Activated CD8-positive, alpha-beta T cell treated with anti-CD3 and anti-CD28 coated beads for 36 hours (primary cell): ENCODE measurements around the gene CORO1C. TPM values are rescaled to one million over a fixed set of nuclear protein-coding genes. Genes with fewer than 3 reads are reported as not detected.

Experiments used
- ATAC-seq: fragments of 200-7000 bp; cut with Tn5 transposase; one replicate; pipeline ENCODE4 v1.10.0; 2021; ENCODE audit warnings: mild to moderate bottlenecking, moderate library complexity
- CTCF ChIA-PET: fragments of 350-600 bp; sonication (Branson Sonifier 250); formaldehyde crosslinking; loops from one replicate; lab custom pipeline; 2021; ENCODE audit warnings: antibody characterized with exemption; lab: Charles Lee
- POLR2A ChIA-PET: fragments of 350-600 bp; sonication (Branson Sonifier 250); formaldehyde crosslinking; loops from one replicate; lab custom pipeline; 2021; ENCODE audit warnings: antibody characterized with exemption; lab: Charles Lee
- DNase-seq: peaks from one replicate; pipeline ENCODE4 v3.0.0-alpha.2; 2020
- H3K27ac Mint-ChIP-seq: one replicate; pipeline ENCODE4 v1.8.0; 2021; ENCODE audit warnings: mild to moderate bottlenecking, mixed read lengths
- H3K27me3 Mint-ChIP-seq: one replicate; pipeline ENCODE4 v1.8.0; 2021; ENCODE audit warnings: mixed read lengths
- H3K36me3 Mint-ChIP-seq: one replicate; pipeline ENCODE4 v1.8.0; 2021; ENCODE audit warnings: low read depth, mixed read lengths
- H3K4me1 Mint-ChIP-seq: one replicate; pipeline ENCODE4 v1.8.0; 2021; ENCODE audit warnings: low read depth, mixed read lengths
- H3K4me3 Mint-ChIP-seq: one replicate; pipeline ENCODE4 v1.8.0; 2021; ENCODE audit warnings: mild to moderate bottlenecking, moderate library complexity, mixed read lengths
- H3K9me3 Mint-ChIP-seq: one replicate; pipeline ENCODE4 v1.8.0; 2021; ENCODE audit warnings: mixed read lengths
- intact Hi-C: fragments of 100-400 bp; cut with micrococcal nuclease; formaldehyde crosslinking; loops from one replicate; pipeline ENCODE4 v1.10.0; 2022
- total RNA-seq, 2 experiments: library from RNA; stranded (reverse); gene quantifications; one replicate each; pipeline ENCODE4 v1.2.3, GENCODE V29; 2021
- TF ChIP-seq, protein P1 (sequence below): fragments of 200-600 bp; IDR thresholded peaks from one replicate; pipeline ENCODE4 v1.8.0; 2022; ENCODE audit warnings: antibody characterized with exemption, mild to moderate bottlenecking

CORO1C gene
- total RNA-seq, 2 experiments from 2014 or later = 90.1 to 98.9 TPM

DNA sequence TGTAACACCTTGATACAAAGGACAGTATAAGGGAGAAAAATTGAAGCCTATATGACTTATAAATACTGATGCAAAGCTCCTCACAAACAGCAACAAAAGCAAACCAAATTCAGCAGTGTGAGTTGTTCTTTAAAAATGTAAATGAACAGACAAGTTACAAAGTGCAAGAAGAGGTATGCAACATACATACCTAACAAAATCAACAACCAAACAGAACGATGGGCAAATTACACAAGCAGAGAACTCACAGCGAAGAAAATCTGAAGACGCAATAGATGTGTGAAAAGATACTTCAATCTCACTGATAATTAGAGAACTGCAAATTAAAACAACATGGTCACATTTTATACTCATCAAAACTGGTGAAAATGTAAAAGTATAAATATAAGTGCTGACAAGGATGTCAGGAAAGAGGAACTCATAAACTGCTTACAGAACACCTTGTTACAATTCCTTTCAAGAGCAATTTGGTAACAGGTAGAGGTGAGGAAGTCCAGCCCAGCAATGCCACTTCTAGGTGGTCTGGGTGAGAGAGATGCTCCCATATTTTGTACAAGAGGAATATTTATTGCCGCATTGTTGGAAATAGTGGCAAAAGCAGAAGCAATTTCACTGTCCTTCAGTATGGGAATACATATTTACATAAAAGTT is 47.3 kb downstream of the CORO1C start:
- TF ChIP-seq, protein P1, sequence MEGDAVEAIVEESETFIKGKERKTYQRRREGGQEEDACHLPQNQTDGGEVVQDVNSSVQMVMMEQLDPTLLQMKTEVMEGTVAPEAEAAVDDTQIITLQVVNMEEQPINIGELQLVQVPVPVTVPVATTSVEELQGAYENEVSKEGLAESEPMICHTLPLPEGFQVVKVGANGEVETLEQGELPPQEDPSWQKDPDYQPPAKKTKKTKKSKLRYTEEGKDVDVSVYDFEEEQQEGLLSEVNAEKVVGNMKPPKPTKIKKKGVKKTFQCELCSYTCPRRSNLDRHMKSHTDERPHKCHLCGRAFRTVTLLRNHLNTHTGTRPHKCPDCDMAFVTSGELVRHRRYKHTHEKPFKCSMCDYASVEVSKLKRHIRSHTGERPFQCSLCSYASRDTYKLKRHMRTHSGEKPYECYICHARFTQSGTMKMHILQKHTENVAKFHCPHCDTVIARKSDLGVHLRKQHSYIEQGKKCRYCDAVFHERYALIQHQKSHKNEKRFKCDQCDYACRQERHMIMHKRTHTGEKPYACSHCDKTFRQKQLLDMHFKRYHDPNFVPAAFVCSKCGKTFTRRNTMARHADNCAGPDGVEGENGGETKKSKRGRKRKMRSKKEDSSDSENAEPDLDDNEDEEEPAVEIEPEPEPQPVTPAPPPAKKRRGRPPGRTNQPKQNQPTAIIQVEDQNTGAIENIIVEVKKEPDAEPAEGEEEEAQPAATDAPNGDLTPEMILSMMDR = no peak
- Mint-ChIP-seq H3K4me1 (peaks cover 20% of the 10 kb centered on the region), H3K27me3 (no peaks in the 10 kb centered on the region), H3K4me3 (no peak overlapping the region), H3K36me3 (no peaks in the 10 kb centered on the region), H3K9me3 (no peaks in the 10 kb centered on the region), H3K27ac (no peak overlapping the region)
- no peak for DNase-seq
- ChIA-PET CTCF (interaction anchor here (1.7 to 13.0 kb wide), 3 partner anchors 18 to 119 kb away, joined by 3 to 110 read pairs (median 30); no protein-coding TSS in a partner anchor), POLR2A (interaction anchor here (1.1 kb wide), 1 partner anchor 49 kb away, joined by 3 read pairs; no protein-coding TSS in a partner anchor)
- no peak for ATAC-seq
- intact Hi-C loops = no loop called here

DNA sequence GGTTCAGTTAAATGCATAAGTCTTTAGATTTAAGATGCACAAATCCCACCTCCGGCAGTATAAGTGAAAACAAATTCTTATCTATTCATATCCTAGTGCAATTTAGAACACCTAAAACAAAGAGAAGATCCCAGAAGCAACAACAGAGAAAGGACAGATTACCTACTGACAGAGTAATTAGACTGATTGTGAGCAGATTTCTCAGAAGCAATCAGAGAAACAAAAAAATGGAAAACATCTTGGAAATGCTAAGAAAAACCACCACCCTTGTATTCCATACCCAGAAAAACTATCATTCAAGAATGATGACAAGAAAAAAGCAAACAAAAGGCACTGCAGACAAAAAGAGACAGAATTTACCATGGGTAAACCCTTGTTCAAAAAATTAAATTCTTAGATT is 50.0 kb downstream of the CORO1C start:
- no peaks in the 10 kb centered on the region for H3K9me3 Mint-ChIP-seq
- ATAC-seq = no peak
- TF ChIP-seq, protein P1 = no peak
- peaks cover 13% of the 10 kb centered on the region for H3K36me3 Mint-ChIP-seq
- ChIA-PET POLR2A (interaction anchor here (1.3 kb wide), 1 partner anchor 9 kb away, joined by 3 read pairs; no protein-coding TSS in a partner anchor), CTCF (interaction anchor here (1.2 to 1.3 kb wide), 2 partner anchors 17 to 124 kb away, joined by 3 to 5 read pairs; no protein-coding TSS in a partner anchor)
- H3K27ac Mint-ChIP-seq = no peak overlapping the region
- intact Hi-C loops = no loop called here
- DNase-seq = no peak
- peaks cover 15% of the 10 kb centered on the region for H3K4me1 Mint-ChIP-seq
- H3K27me3 Mint-ChIP-seq = no peaks in the 10 kb centered on the region
- H3K4me3 Mint-ChIP-seq = no peak overlapping the region

DNA sequence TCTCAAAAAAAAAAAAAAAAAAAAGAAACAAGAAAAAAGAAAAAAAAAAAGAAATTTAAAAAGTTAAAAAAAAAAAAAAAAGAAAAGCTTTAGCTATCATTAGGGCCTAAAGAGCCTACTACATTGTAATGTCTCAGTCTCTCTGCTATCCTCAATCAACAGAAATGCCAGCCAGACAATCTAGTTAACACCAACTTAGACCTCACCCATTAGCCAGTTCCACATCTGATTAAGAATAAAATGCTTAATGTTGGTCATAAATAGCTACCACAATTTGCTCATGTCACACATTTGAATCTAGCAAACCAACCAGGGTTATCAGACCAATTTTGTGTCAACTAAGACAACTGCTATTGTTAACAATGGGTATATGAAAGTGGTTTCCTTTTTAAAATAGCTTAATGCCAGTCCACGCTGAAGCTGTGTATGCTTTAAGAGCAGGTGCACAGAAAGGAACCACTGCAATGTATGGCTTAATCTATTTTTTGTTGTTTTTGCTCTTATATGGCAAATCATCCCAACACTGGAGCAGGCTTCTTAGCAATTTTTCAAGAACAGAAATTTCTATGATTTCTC is 52.1 kb downstream of the CORO1C start:
- Mint-ChIP-seq H3K9me3 (no peaks in the 10 kb centered on the region), H3K27ac (no peak overlapping the region), H3K36me3 (peaks cover 22% of the 10 kb centered on the region), H3K4me1 (peaks cover 10% of the 10 kb centered on the region), H3K4me3 (no peak overlapping the region), H3K27me3 (no peaks in the 10 kb centered on the region)
- ATAC-seq = no peak
- intact Hi-C loops = no loop called here
- no peak for DNase-seq
- TF ChIP-seq, protein P1 = no peak
- ChIA-PET CTCF (interaction anchor here (1.0 to 1.9 kb wide), 3 partner anchors 12 to 124 kb away, joined by 3 to 16 read pairs (median 4); no protein-coding TSS in a partner anchor), POLR2A (interaction anchor here (1.1 kb wide), 1 partner anchor 8 kb away, joined by 5 read pairs; no protein-coding TSS in a partner anchor)

DNA sequence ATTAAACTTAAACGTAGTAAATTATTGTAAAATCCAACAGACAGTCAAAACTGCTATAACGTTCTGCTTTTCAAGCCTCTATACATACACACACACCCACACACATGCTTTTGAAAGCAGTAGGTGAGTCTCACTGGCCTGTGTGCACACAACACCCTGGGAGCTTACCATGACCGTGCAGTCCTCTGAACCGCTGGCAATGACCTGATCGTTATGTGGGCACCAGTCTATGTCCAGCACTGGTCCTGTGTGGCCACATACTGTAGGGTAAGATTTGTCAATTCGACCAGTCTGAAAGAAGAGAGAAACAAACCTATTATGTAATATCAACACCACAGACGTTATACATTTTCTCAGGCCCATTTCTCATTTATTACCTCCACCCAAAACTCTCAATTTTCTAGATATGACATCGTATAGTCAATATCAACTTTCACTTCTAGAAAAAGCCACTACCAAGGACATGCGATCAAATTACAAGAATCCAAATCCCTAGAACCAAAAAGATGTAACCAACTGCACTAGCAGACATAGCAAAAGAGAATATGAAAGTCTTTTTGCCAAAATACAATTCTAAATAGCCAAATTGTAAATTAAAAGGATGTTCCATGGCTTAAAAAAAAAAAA is 53.1 kb downstream of the CORO1C start:
- intact Hi-C loops = no loop called here
- ChIA-PET CTCF (interaction anchor here (1.2 to 1.9 kb wide), 2 partner anchors 13 to 125 kb away, joined by 3 to 16 read pairs; no protein-coding TSS in a partner anchor), POLR2A (interaction anchor here (0.6 kb wide), 1 partner anchor 17 kb away, joined by 3 read pairs; no protein-coding TSS in a partner anchor)
- peak; percentile 34 for ATAC-seq
- Mint-ChIP-seq H3K27me3 (no peaks in the 10 kb centered on the region), H3K4me1 (peaks cover 10% of the 10 kb centered on the region), H3K4me3 (no peak overlapping the region), H3K9me3 (no peaks in the 10 kb centered on the region), H3K36me3 (peaks cover 22% of the 10 kb centered on the region), H3K27ac (no peak overlapping the region)
- DNase-seq = no peak
- TF ChIP-seq, protein P1 = no peak
